Tibial artery (tissue), 4 donors: ENCODE measurements around the gene DENND10.

Source experiments
- DNase-seq, 2 donors: peaks; one replicate each; pipeline ENCODE4 v3.0.0-alpha.2; 2019
- H3K27ac ChIP-seq, 2 donors: fragments of 200-600 bp; sonication (generic) in 1 of 2; 1 replicate in 1 of 2; 2 replicates in 1 of 2; pipeline ENCODE4 v1.5.1; 2018 to 2019; ENCODE audit warnings: mild to moderate bottlenecking in 1 of 2
- H3K27me3 ChIP-seq, 2 donors: fragments of 200-600 bp; sonication (generic) in 1 of 2; one replicate each; pipeline versions ENCODE4 v1.5.1 to v1.6.0; 2016 to 2019
- H3K36me3 ChIP-seq, 3 donors: fragments of 200-600 bp; sonication (generic) in 2 of 3; one replicate each; pipeline ENCODE4 v1.5.1; 2016 to 2019; ENCODE audit warnings: mild to moderate bottlenecking in 2 of 3
- H3K4me1 ChIP-seq, 4 donors: fragments of 200-600 bp; sonication (generic) in 2 of 4; 1 replicate in 3 of 4; 2 replicates in 1 of 4; pipeline ENCODE4 v1.5.1; 2016 to 2019
- H3K4me3 ChIP-seq, 2 donors: fragments of 200-600 bp; sonication (generic) in 1 of 2; 1 replicate in 1 of 2; 2 replicates in 1 of 2; pipeline ENCODE4 v1.5.1; 2018 to 2019; ENCODE audit warnings: mild to moderate bottlenecking in 2 of 2
- H3K9me3 ChIP-seq, 3 donors: fragments of 200-600 bp; sonication (generic) in 1 of 3; one replicate each; pipeline ENCODE4 v1.5.1; 2016 to 2019
- CTCF ChIP-seq, 2 experiments: fragments of 200-600 bp in 1 of 2; fragments of 450-650 bp in 1 of 2; IDR thresholded peaks; one replicate each; pipeline ENCODE4 v1.5.1; 2017 to 2019; ENCODE audit warnings: antibody characterized with exemption in 2 of 2, mild to moderate bottlenecking in 1 of 2, moderate library complexity in 1 of 2
- intact Hi-C: fragments of 100-400 bp; cut with DNase I; formaldehyde crosslinking; loops from one replicate; pipeline ENCODE4 v1.15.0; 2023; ENCODE audit warnings: low total_unique reads

Gene DENND10

GRCh38 chr10:119119400-119119799, 15.5 kb downstream of the DENND10 start:
- TF ChIP-seq CTCF (IDR thresholded peaks at IDR 0.05): no peak
- intact Hi-C loops: no loop called here
- Histone ChIP-seq H3K4me3 (no peak overlapping the region), H3K4me1 (no peaks in the 10 kb centered on the region), H3K36me3 (peaks cover 40 to 80% (median 63%) of the 10 kb centered on the region in 3 donors), H3K9me3 (no peaks in the 10 kb centered on the region), H3K27me3 (no peaks in the 10 kb centered on the region), H3K27ac (no peak overlapping the region)
- no peak for DNase-seq

- H3K27me3 ChIP-seq: no peaks in the 10 kb centered on the region
- no peaks in the 10 kb centered on the region for H3K4me1 ChIP-seq
- no peak for TF ChIP-seq CTCF (IDR thresholded peaks at IDR 0.05)
- no peak overlapping the region for H3K27ac ChIP-seq
- intact Hi-C loops: no loop called here
- H3K36me3 ChIP-seq: peaks cover 43 to 85% (median 69%) of the 10 kb centered on the region in 3 donors
- H3K4me3 ChIP-seq: no peak overlapping the region
- DNase-seq: no peak
- no peaks in the 10 kb centered on the region for H3K9me3 ChIP-seq
These were observed 16.5 kb downstream of the DENND10 start for GRCh38 chr10:119120413-119120867.

GRCh38 chr10:119120875-119121274, 17.0 kb downstream of the DENND10 start:
- no peaks in the 10 kb centered on the region for H3K27me3 ChIP-seq
- TF ChIP-seq CTCF (IDR thresholded peaks at IDR 0.05): no peak
- H3K36me3 ChIP-seq: peaks cover 46 to 89% (median 72%) of the 10 kb centered on the region in 3 donors
- H3K4me1 ChIP-seq: no peaks in the 10 kb centered on the region
- intact Hi-C loops: no loop called here
- H3K4me3 ChIP-seq: no peak overlapping the region
- H3K9me3 ChIP-seq: no peaks in the 10 kb centered on the region
- no peak overlapping the region for H3K27ac ChIP-seq
- no peak for DNase-seq

- no peaks in the 10 kb centered on the region for H3K4me1 ChIP-seq
- intact Hi-C loops: no loop called here
- no peak overlapping the region for H3K4me3 ChIP-seq
- no peaks in the 10 kb centered on the region for H3K27me3 ChIP-seq
- no peak overlapping the region for H3K27ac ChIP-seq
- H3K9me3 ChIP-seq: no peaks in the 10 kb centered on the region
- peaks cover 39 to 97% (median 80%) of the 10 kb centered on the region in 3 donors for H3K36me3 ChIP-seq
- TF ChIP-seq CTCF (IDR thresholded peaks at IDR 0.05): no peak
- DNase-seq: no peak
These were observed 22.0 kb downstream of the DENND10 start for GRCh38 chr10:119125942-119126341.

GRCh38 chr10:119129721-119130120, 25.8 kb downstream of the DENND10 start:
- H3K9me3 ChIP-seq: no peaks in the 10 kb centered on the region
- no peaks in the 10 kb centered on the region for H3K27me3 ChIP-seq
- H3K27ac ChIP-seq: no peak overlapping the region
- intact Hi-C loops: no loop called here
- no peak overlapping the region for H3K4me3 ChIP-seq
- no peaks in the 10 kb centered on the region for H3K4me1 ChIP-seq
- H3K36me3 ChIP-seq: peaks cover 38 to 87% (median 68%) of the 10 kb centered on the region in 3 donors
- no peak for TF ChIP-seq CTCF (IDR thresholded peaks at IDR 0.05)
- DNase-seq: no peak
